Thymus (tissue), 11 donors: ENCODE results near the gene KANSL1. TPM values are rescaled to one million over a fixed set of nuclear protein-coding genes. Genes with fewer than 3 reads are reported as not detected.
A peak's percentile ranks its signal among the peaks of the same experiment; 100 is the strongest.
"Not testable (repeated sequence)": the region's sequence is repeated elsewhere in the genome, so short reads cannot be mapped to it uniquely, and the experiment has no call there.

Source experiments
- DNase-seq, 9 donors: peaks; one replicate each; pipeline ENCODE4 v3.0.0-alpha.2; 2013; ENCODE audit warnings: low spot score in 9 of 9, low read depth in 6 of 9, missing footprints in 1 of 9
- H3K27ac ChIP-seq, 2 donors: one replicate each; pipeline ENCODE4 v1.5.1; 2013; ENCODE audit warnings: control low read depth in 1 of 2, low read depth in 1 of 2, low read length in 1 of 2, mild to moderate bottlenecking in 1 of 2, moderate library complexity in 1 of 2
- H3K27me3 ChIP-seq, 2 donors: one replicate each; pipeline ENCODE4 v1.5.1; 2013; ENCODE audit warnings: low read length in 1 of 2; ENCODE audit not compliant: control insufficient read depth in 2 of 2, insufficient read depth in 1 of 2
- H3K36me3 ChIP-seq, 2 donors: one replicate each; pipeline ENCODE4 v1.5.1; 2013; ENCODE audit warnings: low read length in 1 of 2, mild to moderate bottlenecking in 1 of 2, moderate library complexity in 1 of 2; ENCODE audit not compliant: control insufficient read depth in 2 of 2, insufficient read depth in 2 of 2
- H3K4me1 ChIP-seq, 2 donors: one replicate each; pipeline ENCODE4 v1.5.1; 2013; ENCODE audit warnings: low read length in 2 of 2; ENCODE audit not compliant: control insufficient read depth in 2 of 2, insufficient read depth in 2 of 2
- H3K4me3 ChIP-seq, 2 donors: one replicate each; pipeline ENCODE4 v1.5.1; 2013; ENCODE audit warnings: low read length in 2 of 2, control low read depth in 1 of 2, mild to moderate bottlenecking in 1 of 2
- H3K9me3 ChIP-seq, 2 donors: one replicate each; pipeline ENCODE4 v1.5.1; 2013; ENCODE audit warnings: low read length in 1 of 2, mild to moderate bottlenecking in 1 of 2; ENCODE audit not compliant: control insufficient read depth in 2 of 2, insufficient read depth in 1 of 2
- WGBS: extraction: QIAGEN DNeasy Blood & Tissue Kit; methylation state at CpG from one replicate; pipeline ENCODE4 v1.1.7; 2013; 5-methylcytosine and 5-hydroxymethylcytosine counted together
- polyA plus RNA-seq: library from polyadenylated mRNA; stranded (reverse); fragments of 200-250 nt; gene quantifications from one replicate; pipeline ENCODE4 v1.2.3, GENCODE V29; 2013
- total RNA-seq: library from RNA; stranded (reverse); fragments of 120-200 nt; gene quantifications from one replicate; pipeline ENCODE4 v1.2.4, GENCODE V29; 2013
- donor health status: healthy.

The KANSL1 gene
- total and polyA plus RNA-seq, 2 donors, result 22.3 to 101 TPM

- 97% methylated on average over 2 of the region's 2 CpGs for WGBS
- no peak for DNase-seq
- Histone ChIP-seq H3K27me3 (peaks cover 0 to 3% of the 10 kb centered on the region in 2 donors), H3K4me3 (no peak overlapping the region), H3K36me3 (no peaks in the 10 kb centered on the region), H3K4me1 (no peaks in the 10 kb centered on the region), H3K9me3 (no peaks in the 10 kb centered on the region), H3K27ac (no peak overlapping the region)
Observed at GRCh38 chr17:46007461-46007965, 185.7 kb downstream of the KANSL1 start.

- not testable (repeated sequence) for H3K36me3 ChIP-seq, H3K9me3 ChIP-seq, H3K27me3 ChIP-seq, H3K4me3 ChIP-seq, DNase-seq, H3K27ac ChIP-seq, H3K4me1 ChIP-seq
- WGBS, result 97% methylated on average over 1 of the region's 1 CpG
Observed at GRCh38 chr17:46006082-46006481, 187.1 kb downstream of the KANSL1 start.

DNA sequence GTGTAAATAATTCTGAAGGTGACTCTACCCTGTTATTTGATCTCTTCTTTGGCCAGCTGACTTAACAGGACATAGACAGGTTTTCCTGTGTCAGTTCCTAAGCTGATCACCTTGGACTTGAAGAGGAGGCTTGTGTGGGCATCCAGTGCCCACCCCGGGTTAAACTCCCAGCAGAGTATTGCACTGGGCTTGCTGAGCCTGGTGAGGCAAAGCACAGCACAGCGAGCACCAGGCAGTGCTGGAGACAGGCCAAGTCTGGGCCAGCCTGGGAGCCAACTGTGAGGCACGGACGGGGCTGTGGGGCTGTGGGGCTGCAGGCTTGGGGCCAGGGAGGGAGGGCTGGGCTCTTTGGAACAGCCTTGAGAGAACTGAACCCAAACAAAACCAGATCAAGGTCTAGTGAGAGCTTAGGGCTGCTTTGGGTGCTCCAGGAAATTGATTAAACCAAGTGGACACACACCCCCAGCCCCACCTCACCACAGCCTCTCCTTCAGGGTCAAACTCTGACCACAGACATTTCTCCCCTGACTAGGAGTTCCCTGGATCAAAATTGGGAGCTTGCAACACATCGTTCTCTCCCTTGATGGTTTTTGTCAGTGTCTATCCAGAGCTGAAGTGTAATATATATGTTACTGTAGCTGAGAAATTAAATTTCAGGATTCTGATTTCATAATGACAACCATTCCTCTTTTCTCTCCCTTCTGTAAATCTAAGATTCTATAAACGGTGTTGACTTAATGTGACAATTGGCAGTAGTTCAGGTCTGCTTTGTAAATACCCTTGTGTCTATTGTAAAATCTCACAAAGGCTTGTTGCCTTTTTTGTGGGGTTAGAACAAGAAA lies 189.1 kb downstream of the KANSL1 start:
- 79% methylated on average over 6 of the region's 6 CpGs for WGBS
- H3K4me1 ChIP-seq, result no peaks in the 10 kb centered on the region

DNA sequence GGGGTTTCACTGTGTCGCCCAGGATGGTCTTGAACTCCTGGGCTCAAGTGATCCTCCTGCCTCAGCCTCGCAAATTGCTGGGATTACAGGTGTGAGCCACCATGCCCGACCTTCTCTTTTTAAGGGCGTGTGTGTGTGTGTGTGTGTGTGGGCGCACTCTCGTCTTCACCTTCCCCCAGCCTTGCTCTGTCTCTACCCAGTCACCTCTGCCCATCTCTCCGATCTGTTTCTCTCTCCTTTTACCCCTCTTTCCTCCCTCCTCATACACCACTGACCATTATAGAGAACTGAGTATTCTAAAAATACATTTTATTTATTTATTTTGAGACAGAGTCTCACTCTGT lies 190.3 kb downstream of the KANSL1 start:
- no peaks in the 10 kb centered on the region for H3K36me3 ChIP-seq
- no peaks in the 10 kb centered on the region for H3K4me1 ChIP-seq
- peaks cover 0 to 2% of the 10 kb centered on the region in 2 donors for H3K27me3 ChIP-seq
- H3K4me3 ChIP-seq, result no peak overlapping the region
- H3K27ac ChIP-seq, result no peak overlapping the region
- no peaks in the 10 kb centered on the region for H3K9me3 ChIP-seq
- 79% methylated on average over 7 of the region's 7 CpGs for WGBS
- DNase-seq, result no peak

More for the DNA sequence above, 189.1 kb downstream of the KANSL1 start:
- DNase-seq, result no peak
- Histone ChIP-seq H3K36me3 (no peaks in the 10 kb centered on the region), H3K27me3 (peaks cover 0 to 4% of the 10 kb centered on the region in 2 donors), H3K4me3 (no peak overlapping the region), H3K9me3 (no peaks in the 10 kb centered on the region), H3K27ac (no peak overlapping the region)

DNA sequence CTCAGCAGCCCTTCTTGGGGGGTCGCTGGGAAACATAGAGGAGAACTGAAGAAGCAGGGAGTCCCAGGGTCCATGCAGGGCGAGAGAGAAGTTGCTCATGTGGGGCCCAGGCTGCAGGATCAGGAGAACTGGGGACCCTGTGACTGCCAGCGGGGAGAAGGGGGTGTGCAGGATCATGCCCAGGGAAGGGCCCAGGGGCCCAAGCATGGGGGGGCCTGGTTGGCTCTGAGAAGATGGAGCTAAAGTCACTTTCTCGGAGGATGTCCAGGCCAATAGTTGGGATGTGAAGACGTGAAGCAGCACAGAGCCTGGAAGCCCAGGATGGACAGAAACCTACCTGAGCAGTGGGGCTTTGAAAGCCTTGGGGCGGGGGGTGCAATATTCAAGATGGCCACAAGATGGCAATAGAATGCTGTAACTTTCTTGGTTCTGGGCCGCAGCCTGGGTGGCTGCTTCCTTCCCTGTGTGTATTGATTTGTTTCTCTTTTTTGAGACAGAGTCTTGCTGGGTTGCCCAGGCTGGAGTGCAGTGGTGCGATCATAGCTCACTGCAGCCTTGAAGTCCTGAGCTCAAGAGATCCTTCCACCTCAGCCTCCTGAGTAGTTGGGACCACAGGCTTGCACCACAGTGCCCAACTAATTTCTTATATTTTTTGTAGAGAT lies 190.8 kb downstream of the KANSL1 start:
- WGBS, result 32% methylated on average over 8 of the region's 8 CpGs

DNA sequence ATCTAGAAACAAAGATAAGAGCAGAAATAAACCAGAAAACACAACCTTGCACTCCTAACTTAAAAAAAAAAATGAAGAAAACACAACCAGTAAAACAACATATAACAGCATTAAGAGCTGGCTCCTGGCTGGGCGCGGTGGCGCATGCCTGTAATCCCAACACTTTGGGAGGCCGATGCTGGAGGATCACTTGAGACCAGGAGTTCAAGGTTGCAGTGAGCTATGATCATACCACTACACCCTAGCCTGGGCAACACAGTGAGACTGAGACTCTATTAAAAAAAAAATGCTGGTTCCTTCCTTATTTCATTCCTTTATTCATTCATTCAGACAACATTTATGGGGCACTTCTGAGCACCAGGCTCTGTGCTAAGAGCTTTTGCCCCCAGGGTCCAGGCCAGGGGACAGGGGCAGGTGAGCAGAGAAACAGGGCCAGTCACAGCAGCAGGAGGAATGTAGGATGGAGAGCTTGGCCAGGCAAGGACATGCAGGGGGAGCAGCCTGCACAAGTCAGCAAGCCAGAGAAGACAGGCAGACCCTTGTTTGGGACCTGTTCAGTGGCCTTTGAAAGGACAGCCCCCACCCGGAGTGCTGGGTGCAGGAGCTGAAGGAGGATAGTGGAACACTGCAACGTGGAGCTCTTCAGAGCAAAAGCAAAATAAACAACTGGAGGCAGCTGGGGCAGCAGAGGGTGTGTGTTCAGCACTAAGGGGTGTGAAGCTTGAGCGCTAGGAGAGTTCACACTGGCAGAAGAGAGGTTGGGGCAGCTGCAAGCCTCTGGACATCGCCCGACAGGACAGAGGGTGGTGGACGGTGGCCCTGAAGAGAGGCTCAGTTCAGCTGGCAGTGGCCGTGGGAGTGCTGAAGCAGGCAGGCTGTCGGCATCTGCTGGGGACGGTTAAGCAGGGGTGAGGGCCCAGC lies 191.6 kb downstream of the KANSL1 start:
- WGBS, result 88% methylated on average over 13 of the region's 13 CpGs
- Histone ChIP-seq H3K9me3 (no peaks in the 10 kb centered on the region), H3K4me3 (no peak overlapping the region), H3K27me3 (peaks cover 0 to 2% of the 10 kb centered on the region in 2 donors), H3K4me1 (no peaks in the 10 kb centered on the region), H3K36me3 (no peaks in the 10 kb centered on the region), H3K27ac (no peak overlapping the region)
- DNase-seq, result no peak

More for the DNA sequence above, 190.8 kb downstream of the KANSL1 start:
- Histone ChIP-seq H3K4me3 (no peak overlapping the region), H3K27me3 (peaks cover 0 to 2% of the 10 kb centered on the region in 2 donors), H3K27ac (no peak overlapping the region), H3K9me3 (no peaks in the 10 kb centered on the region), H3K36me3 (no peaks in the 10 kb centered on the region), H3K4me1 (no peaks in the 10 kb centered on the region)
- peak; percentile 37 to 86 (median 67) for DNase-seq

GRCh38 chr17:46000757-46001156 lies 192.5 kb downstream of the KANSL1 start:
- Histone ChIP-seq H3K27me3 (peaks cover 0 to 2% of the 10 kb centered on the region in 2 donors), H3K9me3 (no peaks in the 10 kb centered on the region), H3K4me3 (no peak overlapping the region), H3K4me1 (no peaks in the 10 kb centered on the region), H3K27ac (no peak overlapping the region), H3K36me3 (no peaks in the 10 kb centered on the region)
- WGBS, result 95% methylated on average over 2 of the region's 2 CpGs
- DNase-seq, result no peak

DNA sequence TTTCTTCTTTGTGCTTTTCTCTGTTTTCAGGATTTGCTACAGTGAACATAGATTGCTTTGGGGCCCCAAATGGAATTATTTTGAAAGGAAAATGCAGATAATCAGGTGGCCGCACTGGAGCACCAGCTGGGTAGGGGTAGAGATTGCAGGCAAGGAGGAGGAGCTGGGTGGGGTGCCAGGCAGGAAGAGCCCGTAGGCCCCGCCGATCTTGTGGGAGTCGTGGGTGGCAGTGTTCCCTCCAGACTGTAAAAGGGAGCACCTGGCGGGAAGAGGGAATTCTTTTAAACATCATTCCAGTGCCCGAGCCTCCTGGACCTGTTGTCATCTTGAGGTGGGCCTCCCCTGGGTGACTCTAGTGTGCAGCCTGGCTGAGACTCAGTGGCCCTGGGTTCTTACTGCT lies 192.9 kb downstream of the KANSL1 start:
- 89% methylated on average over 7 of the region's 7 CpGs for WGBS
- no peak for DNase-seq
- H3K27me3 ChIP-seq, result peaks cover 0 to 4% of the 10 kb centered on the region in 2 donors
- H3K4me1 ChIP-seq, result no peaks in the 10 kb centered on the region
- H3K36me3 ChIP-seq, result no peaks in the 10 kb centered on the region
- no peak overlapping the region for H3K4me3 ChIP-seq
- no peak overlapping the region for H3K27ac ChIP-seq
- no peaks in the 10 kb centered on the region for H3K9me3 ChIP-seq
